Fibroblast of the conjunctiva (primary cell): Measurements from ENCODE around the gene CACNB3.
"Not testable (repeated sequence)": the region's sequence is repeated elsewhere in the genome, so short reads cannot be mapped to it uniquely, and the experiment has no call there.

Experiments
- DNase-seq: peaks from one replicate; pipeline ENCODE4 v3.0.0-alpha.2; 2010; ENCODE audit warnings: low read depth

The CACNB3 gene

GRCh38 chr12:48818831-48819590 is 715 bp downstream of the CACNB3 start:
- no peak for DNase-seq

GRCh38 chr12:48819986-48820725 is 1.9 kb downstream of the CACNB3 start:
- DNase-seq = no peak

- no peak for DNase-seq
Measured at GRCh38 chr12:48822139-48822538, 3.8 kb downstream of the CACNB3 start.

GRCh38 chr12:48822711-48823110 is 4.4 kb downstream of the CACNB3 start:
- no peak for DNase-seq

GRCh38 chr12:48823281-48823680 is 5.0 kb downstream of the CACNB3 start:
- no peak for DNase-seq

- DNase-seq = no peak
Measured at GRCh38 chr12:48824112-48824511, 5.8 kb downstream of the CACNB3 start.

GRCh38 chr12:48824905-48825304 is 6.6 kb downstream of the CACNB3 start:
- DNase-seq = no peak

GRCh38 chr12:48826209-48826855 is 8.0 kb downstream of the CACNB3 start:
- DNase-seq = no peak

GRCh38 chr12:48827026-48827425 is 8.7 kb downstream of the CACNB3 start:
- no peak for DNase-seq

- DNase-seq = no peak
Measured at GRCh38 chr12:48827513-48828096, 9.3 kb downstream of the CACNB3 start.

- no peak for DNase-seq
Measured at GRCh38 chr12:48828293-48828692, 10.0 kb downstream of the CACNB3 start.

GRCh38 chr12:48828841-48829575 is 10.7 kb downstream of the CACNB3 start:
- no peak for DNase-seq

- DNase-seq = no peak
Measured at GRCh38 chr12:48831257-48831656, 13.0 kb downstream of the CACNB3 start.

- no peak for DNase-seq
Measured at GRCh38 chr12:48832321-48833060, 14.2 kb downstream of the CACNB3 start.

GRCh38 chr12:48838048-48838447 is 19.8 kb downstream of the CACNB3 start:
- DNase-seq = no peak

GRCh38 chr12:48842021-48842420 is 23.7 kb downstream of the CACNB3 start:
- not testable (repeated sequence) for DNase-seq

- peak; percentile 96 for DNase-seq
Measured at GRCh38 chr12:48851883-48852733, 33.8 kb downstream of the CACNB3 start, which contains the start of gene DDX23. DDX23 (minus strand) TSS chr12:48852163; CDS start chr12:48845782, 6,381 bp downstream.

GRCh38 chr12:48852734-48853688 is 34.7 kb downstream of the CACNB3 start:
- DNase-seq = peak; percentile 85

GRCh38 chr12:48854488-48854887 is 36.2 kb downstream of the CACNB3 start:
- no peak for DNase-seq
